Sigmoid colon (tissue), 4 donors: Measurements from ENCODE around the gene CEP295NL.

Source experiments
- POLR2AphosphoS5 ChIP-seq, 4 donors: sonication (generic); formaldehyde crosslinking; IDR thresholded peaks; one replicate each; pipeline ENCODE4 v1.6.1; 2017; ENCODE audit warnings: antibody characterized with exemption in 4 of 4
- TF ChIP-seq, protein P1 (sequence below), 4 experiments: fragments of 450-650 bp in 3 of 4; fragments of 200-600 bp in 1 of 4; IDR thresholded peaks; one replicate each; pipeline ENCODE4 v1.5.1; 2016 to 2019; ENCODE audit warnings: antibody characterized with exemption in 4 of 4, mild to moderate bottlenecking in 3 of 4, moderate library complexity in 2 of 4

- TF ChIP-seq, protein P1, sequence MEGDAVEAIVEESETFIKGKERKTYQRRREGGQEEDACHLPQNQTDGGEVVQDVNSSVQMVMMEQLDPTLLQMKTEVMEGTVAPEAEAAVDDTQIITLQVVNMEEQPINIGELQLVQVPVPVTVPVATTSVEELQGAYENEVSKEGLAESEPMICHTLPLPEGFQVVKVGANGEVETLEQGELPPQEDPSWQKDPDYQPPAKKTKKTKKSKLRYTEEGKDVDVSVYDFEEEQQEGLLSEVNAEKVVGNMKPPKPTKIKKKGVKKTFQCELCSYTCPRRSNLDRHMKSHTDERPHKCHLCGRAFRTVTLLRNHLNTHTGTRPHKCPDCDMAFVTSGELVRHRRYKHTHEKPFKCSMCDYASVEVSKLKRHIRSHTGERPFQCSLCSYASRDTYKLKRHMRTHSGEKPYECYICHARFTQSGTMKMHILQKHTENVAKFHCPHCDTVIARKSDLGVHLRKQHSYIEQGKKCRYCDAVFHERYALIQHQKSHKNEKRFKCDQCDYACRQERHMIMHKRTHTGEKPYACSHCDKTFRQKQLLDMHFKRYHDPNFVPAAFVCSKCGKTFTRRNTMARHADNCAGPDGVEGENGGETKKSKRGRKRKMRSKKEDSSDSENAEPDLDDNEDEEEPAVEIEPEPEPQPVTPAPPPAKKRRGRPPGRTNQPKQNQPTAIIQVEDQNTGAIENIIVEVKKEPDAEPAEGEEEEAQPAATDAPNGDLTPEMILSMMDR (IDR thresholded peaks at IDR 0.05), result no peak
- TF ChIP-seq POLR2AphosphoS5 (IDR thresholded peaks at IDR 0.05), result no peak
These were observed 30.5 kb downstream of the CEP295NL start for GRCh38 chr17:78872486-78872885.
